Muscle of leg (tissue), 11 donors: ENCODE data around the gene IGSF3. TPM values are rescaled to one million over a fixed set of nuclear protein-coding genes. Genes with fewer than 3 reads are reported as not detected.

Experiments used
- DNase-seq: peaks from one replicate; pipeline ENCODE4 v3.0.0; 2013
- H3K27ac ChIP-seq: one replicate; pipeline ENCODE4 v1.5.1; 2013; ENCODE audit warnings: mild to moderate bottlenecking, low read length, control low read depth
- H3K27me3 ChIP-seq: one replicate; pipeline ENCODE4 v1.6.1; 2013; ENCODE audit warnings: low read length; ENCODE audit not compliant: control insufficient read depth, insufficient read depth
- H3K36me3 ChIP-seq: one replicate; pipeline ENCODE4 v1.6.1; 2013; ENCODE audit warnings: low read length; ENCODE audit not compliant: control insufficient read depth, insufficient read depth
- H3K4me1 ChIP-seq: one replicate; pipeline ENCODE4 v1.6.1; 2013; ENCODE audit warnings: low read length; ENCODE audit not compliant: control insufficient read depth, insufficient read depth
- H3K4me3 ChIP-seq: one replicate; pipeline ENCODE4 v1.5.1; 2013; ENCODE audit warnings: low read length, control low read depth
- H3K9me3 ChIP-seq: replicated peaks from 2 replicates; pipeline ENCODE4 v1.6.1; 2013; ENCODE audit warnings: low read depth, low read length; ENCODE audit not compliant: control insufficient read depth
- WGBS: methylation state at CpG from one replicate; pipeline ENCODE4 v1.1.5; 2013; ENCODE audit warnings: missing lambda C conversion rate; ENCODE audit not compliant: insufficient coverage; 5-methylcytosine and 5-hydroxymethylcytosine counted together
- polyA plus RNA-seq, 8 donors: library from polyadenylated mRNA; unstranded; fragments of 120-200 nt; gene quantifications; one replicate each; pipeline versions ENCODE4 v1.2.1 to v1.2.3, GENCODE V29; 2013; ENCODE audit warnings: inconsistent platforms in 1 of 8, low replicate concordance in 1 of 8; ENCODE audit not compliant: insufficient read length in 8 of 8, insufficient read depth in 1 of 8
- total RNA-seq: library from RNA; stranded (reverse); fragments of 120-200 nt; gene quantifications from one replicate; pipeline ENCODE4 v1.2.4, GENCODE V29; 2013

IGSF3 gene
- total and polyA plus RNA-seq, 9 donors, result 25.9 to 46.4 (median 33.0) TPM

DNA sequence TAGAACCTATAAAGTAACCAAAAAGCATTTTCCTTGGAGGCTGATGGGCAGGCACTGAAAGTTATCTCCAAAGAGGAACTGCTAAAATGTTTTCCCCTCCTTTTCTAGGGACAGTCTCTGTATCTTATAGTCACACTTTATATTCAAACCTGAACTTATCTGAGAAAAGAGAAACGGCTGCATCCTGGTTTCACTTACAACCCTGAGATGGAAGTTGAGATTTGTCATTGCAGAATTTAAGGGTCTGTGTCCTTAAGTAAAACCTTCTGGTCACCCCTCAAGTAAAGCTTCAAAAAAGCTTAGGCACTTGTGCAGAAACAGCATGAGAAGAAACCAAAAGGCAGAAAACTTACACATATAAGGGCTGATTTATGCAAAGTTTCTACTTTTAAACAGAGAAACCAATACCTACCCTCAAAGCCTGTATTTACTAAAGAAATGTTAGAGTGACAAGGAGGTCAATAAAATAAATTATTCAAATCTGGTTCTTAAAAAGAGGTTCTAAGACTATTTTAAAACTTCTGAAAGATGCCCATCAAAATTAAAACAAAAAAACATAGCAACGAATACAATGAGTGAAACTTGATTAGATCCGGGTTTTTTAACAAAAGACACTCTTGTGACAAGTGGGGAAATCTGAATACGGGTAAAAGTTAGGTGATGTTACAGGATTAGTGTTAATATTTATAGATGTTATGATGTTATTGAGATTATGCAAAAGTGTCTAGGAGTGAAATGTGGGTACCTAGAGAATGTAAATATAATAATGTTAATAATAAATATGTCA lies 106.6 kb downstream of the IGSF3 start:
- Histone ChIP-seq H3K4me3 (no peak overlapping the region), H3K9me3 (peaks cover 6% of the 10 kb centered on the region), H3K27ac (no peak overlapping the region), H3K27me3 (no peaks in the 10 kb centered on the region), H3K4me1 (no peaks in the 10 kb centered on the region), H3K36me3 (no peaks in the 10 kb centered on the region)
- no peak for DNase-seq
- WGBS, result no CpG with 5 or more reads among the region's 4 CpGs

DNA sequence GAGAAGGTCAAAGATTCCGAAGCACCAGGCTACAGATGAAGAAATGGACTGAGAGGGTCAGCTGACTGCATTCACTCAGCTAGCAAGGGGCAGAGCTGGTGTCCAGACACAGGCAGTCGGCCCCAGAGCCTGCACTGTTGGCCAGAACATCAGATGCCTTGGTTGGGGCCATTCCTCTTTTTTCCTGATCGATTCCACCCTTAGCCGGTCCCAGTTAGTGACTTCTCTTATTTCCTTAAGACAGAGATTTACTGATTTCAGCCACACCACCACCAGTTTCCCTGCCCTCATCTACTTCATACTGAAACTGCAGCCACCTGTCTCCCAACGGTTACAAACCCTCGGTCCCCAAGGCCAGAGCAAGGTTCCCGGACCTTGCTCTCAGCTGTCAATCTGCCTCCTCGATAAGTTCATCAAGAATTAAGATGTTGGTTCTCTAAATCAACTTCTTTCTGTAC lies 108.2 kb downstream of the IGSF3 start:
- Histone ChIP-seq H3K4me3 (no peak overlapping the region), H3K36me3 (no peaks in the 10 kb centered on the region), H3K9me3 (peaks cover 6% of the 10 kb centered on the region), H3K27ac (no peak overlapping the region), H3K4me1 (no peaks in the 10 kb centered on the region), H3K27me3 (no peaks in the 10 kb centered on the region)
- no peak for DNase-seq
- 81% methylated on average over 7 of the region's 8 CpGs for WGBS

DNA sequence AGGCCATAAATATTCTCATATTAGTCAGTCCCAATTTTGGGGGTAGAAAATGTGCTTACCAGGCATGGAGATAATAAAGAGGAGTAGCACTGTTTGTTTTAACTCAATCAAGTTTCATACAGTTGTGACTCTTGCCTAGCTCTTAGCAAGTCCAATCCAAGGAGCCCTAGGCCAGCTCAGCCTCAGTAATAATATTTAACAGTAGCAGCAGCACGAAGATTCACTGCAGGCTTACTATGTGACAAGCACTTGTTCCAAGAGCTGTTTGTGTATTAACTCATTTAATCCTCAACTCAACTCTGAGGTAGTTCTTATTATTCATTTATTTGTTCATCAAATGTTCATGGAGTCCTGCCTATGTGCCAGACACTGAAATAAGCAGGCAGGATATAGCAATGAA lies 109.0 kb downstream of the IGSF3 start:
- no peaks in the 10 kb centered on the region for H3K4me1 ChIP-seq
- H3K9me3 ChIP-seq, result peaks cover 4% of the 10 kb centered on the region
- no peaks in the 10 kb centered on the region for H3K27me3 ChIP-seq
- H3K4me3 ChIP-seq, result no peak overlapping the region
- DNase-seq, result no peak
- H3K36me3 ChIP-seq, result no peaks in the 10 kb centered on the region
- H3K27ac ChIP-seq, result no peak overlapping the region
- WGBS, result no CpG with 5 or more reads among the region's 1 CpG

DNA sequence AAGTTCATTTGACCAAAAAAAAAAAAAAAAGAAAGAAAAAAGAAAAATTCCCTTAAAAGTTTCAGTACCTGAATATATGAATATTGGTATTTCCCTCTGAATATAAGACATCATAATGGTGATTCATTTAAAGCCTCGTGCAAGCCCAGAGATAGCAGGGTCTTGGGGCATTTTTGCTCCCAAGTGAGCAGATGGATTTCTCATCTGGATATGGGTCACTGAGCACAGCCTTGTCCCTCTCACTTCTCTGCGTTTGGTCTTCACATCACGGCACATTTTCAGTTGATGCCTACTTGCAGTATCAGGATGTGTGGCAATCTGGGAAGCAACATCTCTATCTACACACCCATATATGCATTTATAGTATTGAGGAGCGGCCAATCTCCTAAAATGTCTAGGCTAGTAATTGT lies 109.4 kb downstream of the IGSF3 start:
- Histone ChIP-seq H3K4me3 (no peak overlapping the region), H3K27ac (no peak overlapping the region), H3K36me3 (no peaks in the 10 kb centered on the region), H3K4me1 (no peaks in the 10 kb centered on the region), H3K9me3 (peaks cover 2% of the 10 kb centered on the region), H3K27me3 (no peaks in the 10 kb centered on the region)
- no peak for DNase-seq
- WGBS, result no CpG with 5 or more reads among the region's 4 CpGs

DNA sequence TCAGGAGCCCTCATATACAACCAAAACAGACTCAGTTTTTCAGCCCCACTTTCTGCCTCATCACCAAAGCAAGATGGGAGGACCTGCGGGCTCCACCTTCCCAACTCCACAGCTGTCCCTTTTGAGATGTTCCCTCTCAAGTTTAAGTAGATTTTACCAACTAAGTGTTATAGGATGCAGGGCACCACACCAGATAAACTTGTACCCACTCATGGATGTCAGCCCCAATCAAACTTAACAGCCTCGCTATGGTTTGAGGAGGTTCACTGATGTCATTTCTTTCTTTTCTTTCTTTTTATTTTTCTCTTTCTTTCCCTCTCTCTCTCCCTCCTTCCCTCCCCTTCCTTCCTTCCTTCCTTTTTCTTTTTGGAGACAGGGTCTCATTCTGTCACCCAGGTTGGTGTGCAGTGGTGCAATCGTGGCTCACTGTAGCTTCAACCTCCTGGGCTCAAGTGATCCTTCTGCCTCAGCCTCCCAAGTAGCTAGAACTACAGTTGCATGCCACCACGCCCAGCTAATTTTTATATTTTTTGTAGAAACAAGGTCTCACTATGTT lies 110.1 kb downstream of the IGSF3 start:
- H3K4me3 ChIP-seq, result no peak overlapping the region
- H3K9me3 ChIP-seq, result no peaks in the 10 kb centered on the region
- H3K36me3 ChIP-seq, result no peaks in the 10 kb centered on the region
- H3K4me1 ChIP-seq, result no peaks in the 10 kb centered on the region
- H3K27me3 ChIP-seq, result no peaks in the 10 kb centered on the region
- no peak overlapping the region for H3K27ac ChIP-seq
- WGBS, result 90% methylated on average over 2 of the region's 4 CpGs
- no peak for DNase-seq

DNA sequence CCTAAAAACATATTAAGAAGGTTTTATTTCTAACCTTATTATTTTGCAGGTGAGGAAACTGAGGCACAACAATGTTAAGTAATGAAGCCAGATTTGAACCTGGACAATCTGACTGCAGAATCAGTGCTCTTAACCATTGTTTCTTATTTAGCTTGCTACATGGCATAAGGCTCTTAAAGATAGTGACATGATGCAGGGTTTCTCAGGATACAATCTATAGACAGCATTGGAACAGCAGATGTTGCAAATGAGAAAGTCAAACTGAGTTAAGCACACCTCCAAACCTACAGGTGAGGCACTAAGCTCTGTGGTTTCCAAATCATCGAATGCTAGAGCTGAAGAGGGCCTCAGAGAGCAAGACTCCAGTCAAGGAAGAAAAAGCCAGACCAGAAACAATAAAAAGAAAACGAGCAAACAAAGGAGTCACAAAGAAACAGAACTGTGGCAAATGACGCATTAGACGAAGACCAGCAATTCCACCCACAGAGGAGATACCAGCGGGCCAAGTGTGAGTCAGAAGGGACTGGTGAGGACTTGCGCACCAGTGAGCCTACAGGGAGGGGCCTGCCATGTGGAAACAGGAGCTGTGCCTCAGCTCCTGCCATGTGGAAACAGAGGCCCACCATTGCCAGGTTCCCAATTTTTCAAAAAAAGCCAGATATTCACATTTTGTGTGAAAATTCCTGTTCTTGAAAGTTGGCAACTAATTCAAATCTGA lies 111.1 kb downstream of the IGSF3 start:
- no peak for DNase-seq
- Histone ChIP-seq H3K27ac (no peak overlapping the region), H3K9me3 (no peaks in the 10 kb centered on the region), H3K4me3 (no peak overlapping the region), H3K36me3 (no peaks in the 10 kb centered on the region), H3K27me3 (no peaks in the 10 kb centered on the region), H3K4me1 (no peaks in the 10 kb centered on the region)
- WGBS, result 75% methylated on average over 6 of the region's 6 CpGs

DNA sequence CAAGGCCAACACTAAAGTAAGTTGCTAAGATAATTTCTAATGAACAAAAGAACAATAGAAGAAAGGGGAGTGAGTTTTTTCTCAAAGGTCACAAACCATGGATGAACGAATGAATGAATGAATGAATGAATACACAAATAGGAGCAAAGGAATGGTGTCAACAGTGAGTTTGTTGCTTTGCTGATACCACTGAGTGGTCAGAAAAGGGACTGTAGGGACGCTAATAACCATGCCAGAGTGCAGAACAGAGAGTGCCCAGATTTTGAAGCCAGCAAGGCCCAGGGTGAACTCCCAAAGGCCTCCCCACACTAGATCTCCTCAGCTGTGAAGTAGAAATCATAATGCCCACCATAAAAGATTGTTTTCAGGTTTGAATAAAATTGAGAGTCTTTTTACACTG lies 112.6 kb downstream of the IGSF3 start:
- no peaks in the 10 kb centered on the region for H3K36me3 ChIP-seq
- H3K27me3 ChIP-seq, result no peaks in the 10 kb centered on the region
- WGBS, result 100% methylated on average over 1 of the region's 2 CpGs
- DNase-seq, result no peak
- no peaks in the 10 kb centered on the region for H3K9me3 ChIP-seq
- H3K4me1 ChIP-seq, result no peaks in the 10 kb centered on the region
- no peak overlapping the region for H3K4me3 ChIP-seq
- H3K27ac ChIP-seq, result no peak overlapping the region

DNA sequence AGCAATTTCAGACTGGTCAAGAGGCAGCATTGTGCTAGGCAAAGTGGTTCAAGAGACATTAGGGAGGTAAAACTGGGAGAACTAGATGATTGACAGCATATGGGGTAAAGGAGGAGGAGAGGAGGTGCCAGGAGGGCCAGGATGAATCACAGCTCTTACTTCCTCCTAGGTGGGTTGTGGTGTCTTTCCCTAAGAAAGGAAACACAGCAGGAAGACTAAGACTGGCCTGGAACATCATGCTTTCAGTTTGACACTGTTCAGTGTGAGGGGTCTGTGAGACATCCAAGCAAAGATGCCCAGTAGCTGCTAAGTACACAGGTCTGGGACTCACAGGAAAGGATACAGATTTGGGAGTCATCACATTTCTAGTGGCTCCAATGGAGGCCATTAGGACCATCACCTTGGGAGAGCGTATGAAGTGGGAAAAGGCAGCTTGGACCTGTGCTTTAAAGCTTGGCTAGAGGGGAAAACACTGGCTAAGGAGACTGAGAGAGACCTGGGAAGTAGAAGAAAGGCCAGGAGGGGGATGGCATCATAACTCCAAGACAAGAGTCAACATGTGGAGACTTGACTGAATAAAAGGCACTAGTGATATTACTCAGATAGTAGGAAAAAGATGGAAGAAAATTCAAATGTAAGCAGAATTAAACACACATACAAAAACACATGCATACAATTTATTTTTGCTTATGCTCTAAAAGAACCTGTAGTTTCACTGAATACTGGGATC lies 114.0 kb downstream of the IGSF3 start:
- H3K9me3 ChIP-seq, result no peaks in the 10 kb centered on the region
- 100% methylated on average over 1 of the region's 1 CpG for WGBS
- no peaks in the 10 kb centered on the region for H3K27me3 ChIP-seq
- H3K36me3 ChIP-seq, result no peaks in the 10 kb centered on the region
- no peak overlapping the region for H3K4me3 ChIP-seq
- no peak for DNase-seq
- no peak overlapping the region for H3K27ac ChIP-seq
- no peaks in the 10 kb centered on the region for H3K4me1 ChIP-seq

DNA sequence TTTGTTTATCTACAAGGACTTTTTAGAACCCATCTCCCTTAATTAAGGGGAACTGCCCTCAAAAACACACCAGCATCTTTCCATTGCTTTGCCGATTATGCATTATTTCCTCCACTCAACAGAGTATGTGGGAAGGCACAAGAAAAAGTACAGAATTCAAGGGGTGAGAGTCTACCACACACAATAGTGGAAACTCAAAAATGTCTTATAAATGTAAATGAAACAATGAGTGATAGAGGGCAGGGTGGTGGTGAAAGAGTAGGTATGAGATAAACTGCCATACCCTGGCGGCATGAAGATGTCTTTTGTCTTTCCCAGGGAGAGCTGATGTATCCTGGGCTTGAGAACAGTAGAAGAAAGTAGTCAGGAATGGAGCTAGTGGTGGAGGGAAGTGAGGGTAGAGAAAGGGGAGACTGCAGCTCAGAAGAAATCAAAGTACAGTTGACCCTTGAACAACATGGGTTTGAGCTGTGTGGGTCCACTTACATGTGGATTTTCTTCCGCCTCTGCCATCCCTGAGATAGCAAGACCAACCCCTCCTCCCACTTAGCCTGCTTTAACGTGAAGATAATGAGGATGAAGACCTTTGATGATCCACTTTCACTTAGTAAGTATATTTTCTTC lies 121.1 kb downstream of the IGSF3 start:
- DNase-seq, result no peak
- H3K4me3 ChIP-seq, result no peak overlapping the region
- H3K9me3 ChIP-seq, result no peaks in the 10 kb centered on the region
- no peaks in the 10 kb centered on the region for H3K4me1 ChIP-seq
- no peak overlapping the region for H3K27ac ChIP-seq
- no peaks in the 10 kb centered on the region for H3K36me3 ChIP-seq
- no peaks in the 10 kb centered on the region for H3K27me3 ChIP-seq
- 100% methylated on average over 1 of the region's 4 CpGs for WGBS
